ENCODE data around the gene ECE1. TPM values are rescaled to one million over a fixed set of nuclear protein-coding genes. Genes with fewer than 3 reads are reported as not detected.

ECE1 gene
- total and polyA plus RNA-seq, 2 of the 8 experiments (the other 6 are each of a cell fraction or from before 2014, with no cell fraction given): 21.4 to 36.8 TPM

GRCh38 chr1:21236178-21236577 lies 54.1 kb downstream of the ECE1 start:
- Histone ChIP-seq H3K4me1 (replicated peaks in 1 of 4; ENCODE audit: control insufficient read depth in 3 of 4, insufficient read depth in 4 of 4, low read length in 3 of 4) (peaks cover 0 to 8% (median 4%) of the 10 kb centered on the region in 4 experiments; a peak in 4 of 7 replicates), H3K56ac (replicated peaks; ENCODE audit: insufficient read length, low read depth, low read length) (no peak overlapping the region), H3K14ac (ENCODE audit: insufficient read length) (no peak overlapping the region), H3K9ac (replicated peaks in 1 of 4; ENCODE audit: extremely low read depth in 1 of 4, low read depth in 3 of 4, low read length in 3 of 4) (no peak overlapping the region), H3K9me3 (ENCODE audit: insufficient read depth in 2 of 2, low read depth in 1 of 2, low read length in 1 of 2) (no peaks in the 10 kb centered on the region), H4K91ac (replicated peaks; ENCODE audit: insufficient read length, low read length) (no peak overlapping the region), H3K4me3 (ENCODE audit: extremely low read depth in 1 of 4, insufficient read depth in 2 of 4, low read depth in 3 of 4, low read length in 4 of 4) (no peak overlapping the region), H4K20me1 (replicated peaks in 1 of 2; ENCODE audit: control insufficient read depth in 1 of 2, insufficient read depth in 2 of 2, low read length in 2 of 2) (peaks cover 0 to 2% of the 10 kb centered on the region in 2 experiments), H3K27ac (ENCODE audit: low read depth, low read length) (no peak overlapping the region), H2BK15ac (ENCODE audit: low read length) (no peak overlapping the region), H3K23ac (ENCODE audit: insufficient read length) (no peak overlapping the region), H3K4me2 (ENCODE audit: insufficient read depth in 1 of 2, low read depth in 2 of 2, low read length in 2 of 2) (no peak overlapping the region), H3K79me1 (ENCODE audit: low read depth, low read length) (no peaks in the 10 kb centered on the region), H3K18ac (ENCODE audit: extremely low read depth, low read length) (no peak overlapping the region), H2BK20ac (ENCODE audit: low read length) (no peak overlapping the region), H3K27me3 (replicated peaks in 1 of 4; ENCODE audit: control insufficient read depth in 3 of 4, extremely low read depth in 1 of 4, insufficient read depth in 3 of 4, low read length in 3 of 4) (no peaks in the 10 kb centered on the region), H3K79me2 (ENCODE audit: control insufficient read depth in 1 of 2, insufficient read depth in 2 of 2, low read length in 2 of 2) (no peaks in the 10 kb centered on the region), H2AK5ac (ENCODE audit: low read depth, low read length) (no peak overlapping the region), H2AFZ (ENCODE audit: low read length) (no peak overlapping the region), H2BK12ac (ENCODE audit: low read depth, low read length) (no peak overlapping the region), H3K23me2 (ENCODE audit: low read depth, low read length) (no peaks in the 10 kb centered on the region), H2BK120ac (replicated peaks; ENCODE audit: low read depth, low read length) (no peak overlapping the region), H4K5ac (ENCODE audit: insufficient read length, low read depth, low read length) (no peak overlapping the region), H4K8ac (ENCODE audit: extremely low read depth, insufficient read depth, low read length) (no peak overlapping the region), H3K4ac (replicated peaks; ENCODE audit: insufficient read length, low read depth, low read length) (no peak overlapping the region), H3K36me3 (ENCODE audit: control insufficient read depth in 2 of 4, insufficient read depth in 4 of 4, low read length in 3 of 4) (no peaks in the 10 kb centered on the region; a peak in 3 of 8 replicates), H2BK5ac (ENCODE audit: low read depth, low read length) (no peak overlapping the region)
- CTCF ChIA-PET (ENCODE audit: partially characterized antibody): interaction anchor here (1.1 to 5.6 kb wide), 6 partner anchors 7 to 132 kb away, joined by 4 to 201 read pairs (median 44); no protein-coding TSS in a partner anchor
- DNase-seq (ENCODE audit: low read depth in 1 of 2, low spot score in 2 of 2) (no peak), FAIRE-seq (no peak)
- POLR2A ChIA-PET (ENCODE audit: partially characterized antibody): no interaction called here
- WGBS, 2 experiments (ENCODE audit: extremely low coverage in 1 of 2, insufficient coverage in 1 of 2, insufficient read length in 1 of 2, insufficient replicate concordance in 2 of 2, low coverage in 1 of 2, low lambda C conversion rate in 2 of 2, missing lambda C conversion rate in 1 of 2): 91% methylated on average over 25 of the region's 25 CpGs; no CpG with 5 or more reads in 1 of the 2 experiments
- TF ChIP-seq CHD2 (IDR thresholded peaks at IDR 0.05; ENCODE audit: low read length): no peak
